ENCODE results near the gene FADD. TPM values are rescaled to one million over a fixed set of nuclear protein-coding genes. Genes with fewer than 3 reads are reported as not detected.

FADD gene
- polyA plus RNA-seq, 1 donor (not counting 4 experiments of a cell fraction or from before 2014, with no cell fraction given) = 33.7 TPM

GRCh38 chr11:70255477-70256116, 52.5 kb downstream of the FADD start:
- FAIRE-seq = no peak
- Histone ChIP-seq H3K27ac (ENCODE audit: control insufficient read depth, insufficient read depth, low read length) (no peak overlapping the region), H3K9me1 (ENCODE audit: control insufficient read depth, extremely low read depth, insufficient read depth, low read length) (no peaks in the 10 kb centered on the region), H3K9me3 (ENCODE audit: control insufficient read depth, low read depth, low read length) (no peaks in the 10 kb centered on the region), H4K20me1 (ENCODE audit: control insufficient read depth, extremely low read depth, insufficient read depth, low read length) (no peaks in the 10 kb centered on the region), H3K36me3 (ENCODE audit: control insufficient read depth in 2 of 2, extremely low read depth in 1 of 2, insufficient read depth in 2 of 2, low read length in 2 of 2) (no peaks in the 10 kb centered on the region), H3K4me1 (ENCODE audit: control insufficient read depth, extremely low read depth, insufficient read depth, low read length) (peaks cover 6% of the 10 kb centered on the region), H3K79me2 (ENCODE audit: control insufficient read depth, insufficient read depth, low read length) (no peaks in the 10 kb centered on the region), H3K27me3 (ENCODE audit: control insufficient read depth, extremely low read depth, insufficient read depth, low read length) (peaks cover 5% of the 10 kb centered on the region), H3K9ac (ENCODE audit: control insufficient read depth, extremely low read depth, insufficient read depth, low read length) (no peak overlapping the region), H3K4me3 (ENCODE audit: control insufficient read depth in 2 of 3, extremely low read depth in 1 of 3, insufficient read depth in 2 of 3, low read depth in 1 of 3, low read length in 3 of 3) (no peak overlapping the region), H2AFZ (ENCODE audit: control insufficient read depth, low read length) (peak overlapping the region; percentile 52), H3K4me2 (ENCODE audit: control insufficient read depth, extremely low read depth, insufficient read depth, low read depth, low read length) (peak overlapping the region; percentile 10)
- DNase-seq (ENCODE audit: low read depth, low spot score) = no peak
- no peak for TF ChIP-seq CTCF (optimal IDR thresholded peaks at IDR 0.05 in 1 of 3, IDR thresholded peaks at IDR 0.05 in 1 of 3, conservative IDR thresholded peaks at IDR 0.05 in 1 of 3; ENCODE audit: extremely low read depth in 1 of 3, insufficient read depth in 2 of 3, low read length in 3 of 3)
- no peak for TF ChIP-seq EZH2 (IDR thresholded peaks at IDR 0.05; ENCODE audit: low read length)
- dilution Hi-C loops (cut with MboI; ENCODE audit: extremely low pct_ligation_motif_present, low sequenced_read_pairs) = no loop called here

Other genes starting within 250 kb of the FADD start
- 9.1 to 158 TPM (median 45.2 TPM) in 3 replicates for gene ANO1, start 125.0 kb upstream of the FADD start, polyA plus RNA-seq
- 27.6 to 34.7 TPM (median 27.9 TPM) in 3 replicates for gene PPFIA1, start 67.4 kb downstream of the FADD start, polyA plus RNA-seq
- gene CTTN, start 195.2 kb downstream of the FADD start, polyA plus RNA-seq = 184 to 221 TPM (median 195 TPM) in 3 replicates

All from keratinocyte (primary cell).